GM12878 (cell line): ENCODE measurements around the gene MEF2C. TPM values are rescaled to one million over a fixed set of nuclear protein-coding genes. Genes with fewer than 3 reads are reported as not detected.
A peak's percentile ranks its signal among the peaks of the same experiment; 100 is the strongest.

Source experiments
- ATAC-seq: fragments of 200-7000 bp; cut with Tn5 transposase; 3 replicates; pipeline ENCODE4 v1.9.1; 2020; ENCODE audit warnings: mild to moderate bottlenecking, moderate library complexity
- BruUV-seq: library from RNA; stranded (reverse); fragments of 400-500 nt; replicated peaks from 2 replicates; lab custom pipeline; 2021; lab: Mats Ljungman, UMichigan
- CTCF ChIA-PET: fragments of 300-600 bp; sonication (Branson Sonifier 250); formaldehyde crosslinking; extraction: SDS; loops from one replicate; lab custom pipeline; 2021; ENCODE audit warnings: inconsistent platforms; lab: Yijun Ruan, JAX
- POLR2A ChIA-PET: fragments of 350-600 bp; formaldehyde crosslinking; extraction: SDS; loops from one replicate; lab custom pipeline; 2021; ENCODE audit warnings: inconsistent platforms; lab: Charles Lee
- RAD21 ChIA-PET: fragments of 300-600 bp; sonication (Branson Sonifier 250); formaldehyde crosslinking; loops from one replicate; lab custom pipeline; 2023; ENCODE audit warnings: antibody characterized with exemption; ENCODE audit not compliant: unreplicated experiment; lab: Charles Lee
- SMC1A ChIA-PET: fragments of 300-600 bp; sonication (Branson Sonifier 250); formaldehyde crosslinking; loops from one replicate; lab custom pipeline; 2023; ENCODE audit not compliant: unreplicated experiment, uncharacterized antibody; lab: Charles Lee
- DNase-seq: peaks from one replicate; pipeline ENCODE4 v3.0.0-alpha.2; 2011; ENCODE audit warnings: low read depth, low spot score
- FAIRE-seq: peaks from 3 replicates; lab custom pipeline; 2011; peaks lifted over from hg19 to GRCh38; lab: Jason Lieb, UNC
- H2AFZ ChIP-seq: 2 replicates; pipeline ENCODE4 v1.6.0; 2011; ENCODE audit warnings: low read depth, low read length, control low read depth; ENCODE audit not compliant: control insufficient read depth
- H3K27ac ChIP-seq: 2 replicates; pipeline ENCODE4 v1.5.1; 2011; ENCODE audit warnings: control low read depth; ENCODE audit not compliant: control insufficient read depth, insufficient read depth
- H3K27me3 ChIP-seq, 2 experiments: replicated peaks in 1 of 2; 2 replicates each; pipeline versions ENCODE4 v1.6.0 to v1.6.1; 2011; ENCODE audit warnings: low read length in 1 of 2; ENCODE audit not compliant: control insufficient read depth in 2 of 2, insufficient read depth in 2 of 2
- H3K36me3 ChIP-seq, 2 experiments: 2 replicates each; pipeline ENCODE4 v1.5.1; 2011; ENCODE audit warnings: low read length in 1 of 2; ENCODE audit not compliant: control insufficient read depth in 2 of 2, insufficient read depth in 2 of 2
- H3K4me1 ChIP-seq: 2 replicates; pipeline ENCODE4 v1.6.1; 2011; ENCODE audit warnings: mild to moderate bottlenecking, low read length, moderate library complexity, mixed read lengths; ENCODE audit not compliant: control insufficient read depth, insufficient read depth
- H3K4me2 ChIP-seq: 2 replicates; pipeline ENCODE4 v1.6.0; 2011; ENCODE audit warnings: control low read depth; ENCODE audit not compliant: control insufficient read depth, insufficient read depth
- H3K4me3 ChIP-seq: fragments of 200-600 bp; sonication (generic); 2 replicates; pipeline ENCODE4 v1.5.1; 2016
- H3K79me2 ChIP-seq: 2 replicates; pipeline ENCODE4 v1.6.0; 2011; ENCODE audit warnings: low read length; ENCODE audit not compliant: control insufficient read depth, insufficient read depth
- H3K9ac ChIP-seq: 2 replicates; pipeline ENCODE4 v1.8.0; 2011; ENCODE audit warnings: low read length, control low read depth, mixed read lengths; ENCODE audit not compliant: control insufficient read depth, insufficient read depth
- H3K9me3 ChIP-seq: replicated peaks from 3 replicates; pipeline ENCODE4 v1.5.1; 2011; ENCODE audit warnings: mild to moderate bottlenecking, low read length; ENCODE audit not compliant: control insufficient read depth, insufficient read depth
- H4K20me1 ChIP-seq: 2 replicates; pipeline ENCODE4 v1.6.0; 2011; ENCODE audit not compliant: control insufficient read depth, insufficient read depth
- ATF3 ChIP-seq: IDR thresholded peaks from 2 replicates; pipeline ENCODE4 v1.6.1; 2011; ENCODE audit warnings: low read depth, mild to moderate bottlenecking, low read length, moderate library complexity, borderline replicate concordance; ENCODE audit errors: extremely low read depth
- BACH1 ChIP-seq: fragments of 450-650 bp; IDR thresholded peaks from 2 replicates; pipeline ENCODE4 v1.6.1; 2017; ENCODE audit warnings: mild to moderate bottlenecking, borderline replicate concordance
- CBX5 ChIP-seq: sonication (generic); IDR thresholded peaks from 2 replicates; pipeline ENCODE4 v1.6.1; 2016; ENCODE audit warnings: low read depth, moderate library complexity, mild to moderate bottlenecking, inconsistent platforms
- CREB1 ChIP-seq: IDR thresholded peaks from 2 replicates; pipeline ENCODE4 v1.6.1; 2012; ENCODE audit warnings: low read depth, mild to moderate bottlenecking, inconsistent platforms
- EED ChIP-seq: sonication (generic); IDR thresholded peaks from 2 replicates; pipeline ENCODE4 v1.6.1; 2016; ENCODE audit warnings: antibody characterized with exemption, low read depth
- EZH2 ChIP-seq: IDR thresholded peaks from 2 replicates; pipeline ENCODE4 v1.6.1; 2012; ENCODE audit warnings: low read depth, mild to moderate bottlenecking, control low read depth, inconsistent platforms, low read length, borderline replicate concordance; ENCODE audit not compliant: control insufficient read depth
- GABPA ChIP-seq: IDR thresholded peaks from 2 replicates; pipeline ENCODE4 v1.6.1; 2014; ENCODE audit warnings: antibody characterized with exemption, low read depth, mild to moderate bottlenecking, inconsistent platforms
- HCFC1 ChIP-seq: fragments of 150-350 bp; IDR thresholded peaks from 2 replicates; pipeline ENCODE4 v1.6.1; 2014; ENCODE audit warnings: low read length
- HDAC2 ChIP-seq: fragments of 200-600 bp; sonication (generic); IDR thresholded peaks from 2 replicates; pipeline ENCODE4 v1.6.1; 2017
- HDGF ChIP-seq: fragments of 450-650 bp; IDR thresholded peaks from 2 replicates; pipeline ENCODE4 v1.6.1; 2016; ENCODE audit warnings: antibody characterized with exemption
- IRF4 ChIP-seq: IDR thresholded peaks from 2 replicates; pipeline ENCODE4 v1.6.1; 2011; ENCODE audit warnings: low read depth, low read length
- MEF2B ChIP-seq: fragments of 450-650 bp; IDR thresholded peaks from 2 replicates; pipeline ENCODE4 v1.6.1; 2018; ENCODE audit warnings: mild to moderate bottlenecking, moderate library complexity; ENCODE audit not compliant: partially characterized antibody, poor library complexity, severe bottlenecking
- MTA3 ChIP-seq: IDR thresholded peaks from 2 replicates; pipeline ENCODE4 v1.6.1; 2012; ENCODE audit warnings: low read length, inconsistent platforms, borderline replicate concordance
- NKRF ChIP-seq: fragments of 450-650 bp; conservative IDR thresholded peaks from 2 replicates; pipeline ENCODE4 v1.6.1; 2017; ENCODE audit warnings: mild to moderate bottlenecking, moderate library complexity
- PAX5 ChIP-seq: IDR thresholded peaks from 2 replicates; pipeline ENCODE4 v1.6.1; 2011; ENCODE audit warnings: low read depth, low read length, borderline replicate concordance
- POLR2A ChIP-seq: IDR thresholded peaks from 2 replicates; pipeline ENCODE4 v1.6.1; 2011; ENCODE audit warnings: low read depth, mild to moderate bottlenecking, low read length
- POLR2AphosphoS2 ChIP-seq: IDR thresholded peaks from 2 replicates; pipeline ENCODE4 v1.6.1; 2011; ENCODE audit warnings: low read depth, mild to moderate bottlenecking, low read length, improper control_type of control experiment, moderate library complexity
- RAD21 ChIP-seq: IDR thresholded peaks from 2 replicates; pipeline ENCODE4 v1.6.1; 2011; ENCODE audit warnings: mild to moderate bottlenecking, low read depth, low read length, moderate library complexity; ENCODE audit not compliant: insufficient read depth
- RFX5 ChIP-seq: IDR thresholded peaks from 2 replicates; pipeline ENCODE4 v1.6.1; 2011; ENCODE audit warnings: low read depth, low read length, improper control_type of control experiment
- SIX5 ChIP-seq: IDR thresholded peaks from 2 replicates; pipeline ENCODE4 v1.6.1; 2011; ENCODE audit warnings: mild to moderate bottlenecking, low read depth, low read length, moderate library complexity; ENCODE audit not compliant: severe bottlenecking
- SMARCA5 ChIP-seq: fragments of 450-650 bp; IDR thresholded peaks from 2 replicates; pipeline ENCODE4 v1.6.1; 2017; ENCODE audit warnings: mild to moderate bottlenecking
- TAF1 ChIP-seq: IDR thresholded peaks from 2 replicates; pipeline ENCODE4 v1.6.1; 2011; ENCODE audit warnings: mild to moderate bottlenecking, low read depth, low read length, borderline replicate concordance
- TCF7 ChIP-seq: IDR thresholded peaks from 2 replicates; pipeline ENCODE4 v1.6.1; 2014; ENCODE audit warnings: antibody characterized with exemption, borderline replicate concordance
- WGBS: methylation state at CpG from one replicate; pipeline ENCODE4 v1.1.6; 2016; ENCODE audit warnings: low lambda C conversion rate; ENCODE audit not compliant: insufficient replicate concordance, insufficient coverage; ENCODE audit errors: missing lambda C conversion rate; 5-methylcytosine and 5-hydroxymethylcytosine counted together
- in situ Hi-C: fragments of 300-500 bp; cut with MboI; formaldehyde crosslinking; loops from 9 replicates; pipeline ENCODE4 v1.14.3; 2018; ENCODE audit warnings: mixed read lengths
- intact Hi-C: fragments of 100-400 bp; cut with micrococcal nuclease; formaldehyde crosslinking; loops from one replicate; pipeline ENCODE4 v1.14.2; 2022; ENCODE audit not compliant: unreplicated experiment
- polyA plus RNA-seq, 11 experiments: library from polyadenylated mRNA; depleted of rRNA in 4 of 11; unstranded in 6 of 11; stranded (reverse) in 5 of 11; fragments of >200 nt; fragmentation: Nextera tagmentation in 4 of 11; fragmentation: Illumina TruSeq in 1 of 11; extraction: Ambion mirVana in 4 of 11; extraction: Trizol in 1 of 11; gene quantifications; 1 replicate in 1 of 11; 2 replicates in 10 of 11; pipeline versions ENCODE4 v1.2.1 to v1.2.3, GENCODE V29; 2011 to 2016; ENCODE audit warnings: inconsistent platforms in 2 of 11, missing spikeins in 2 of 11, low read depth in 1 of 11
- total RNA-seq, 4 experiments: library from RNA; depleted of rRNA in 3 of 4; stranded (reverse); fragments of >200 nt in 3 of 4; fragmentation: Illumina TruSeq in 1 of 4; extraction: Trizol in 1 of 4; gene quantifications; 2 replicates each; pipeline versions ENCODE4 v1.2.1 to v1.2.3, GENCODE V29; 2013 to 2021

Gene MEF2C
- total and polyA plus RNA-seq, 10 of the 15 experiments (the other 5 are each of a cell fraction or from before 2014, with no cell fraction given) = 104 to 225 (median 180) TPM

GRCh38 chr5:88883836-88884607 lies 1.0 kb upstream of the MEF2C start:
- peak overlapping the region; percentile 98 for H3K27ac ChIP-seq
- no peak for DNase-seq
- BruUV-seq = TSS peak; percentile 88
- peak overlapping the region; percentile 85 for H3K4me3 ChIP-seq
- no peaks in the 10 kb centered on the region for H3K27me3 ChIP-seq
- H3K9ac ChIP-seq = peak overlapping the region; percentile 99
- H3K79me2 ChIP-seq = peaks cover 99% of the 10 kb centered on the region
- ChIA-PET RAD21 (interaction anchor here (0.7 to 7.9 kb wide), 30 partner anchors 10 to 847 kb away, joined by 3 to 99 read pairs (median 4); no protein-coding TSS in a partner anchor), SMC1A (interaction anchor here (0.6 to 8.1 kb wide), 19 partner anchors 9 to 465 kb away, joined by 3 to 182 read pairs (median 6); no protein-coding TSS in a partner anchor), CTCF (interaction anchor here (0.6 to 4.5 kb wide), 10 partner anchors 11 to 949 kb away, joined by 3 to 24 read pairs (median 4); no protein-coding TSS in a partner anchor), POLR2A (interaction anchor here (0.6 to 3.6 kb wide), 9 partner anchors 51 to 562 kb away, joined by 3 to 31 read pairs (median 4); no protein-coding TSS in a partner anchor)
- H3K36me3 ChIP-seq = no peaks in the 10 kb centered on the region
- H3K9me3 ChIP-seq = no peaks in the 10 kb centered on the region
- in situ Hi-C loops (loop anchor here (10.0 kb wide), 2 partner anchors 421 to 551 kb away; no protein-coding TSS in a partner anchor), intact Hi-C loops (loop anchor here (2.0 to 10.0 kb wide), 11 partner anchors 57 to 1301 kb away; no protein-coding TSS in a partner anchor)
- H4K20me1 ChIP-seq = no peaks in the 10 kb centered on the region
- WGBS = 2% methylated on average over 46 of the region's 46 CpGs
- H2AFZ ChIP-seq = peak overlapping the region; percentile 68
- ATAC-seq = peak; percentile 8
- peak overlapping the region; percentile 64 for H3K4me2 ChIP-seq
- no peak for FAIRE-seq
- H3K4me1 ChIP-seq = peaks cover 3% of the 10 kb centered on the region
- TF ChIP-seq EED (peak; percentile 91), PAX5 (peak; percentile 64; the same call in 1 of the 2 replicates), POLR2A (peak; percentile 75), POLR2AphosphoS2 (0 out of 2 replicates have a peak, but pooled peaks have one; percentile 37), HDGF (no peak), RAD21 (0 out of 2 replicates have a peak, but pooled peaks have one; percentile 5), MTA3 (peak; percentile 55), SIX5 (peak; percentile 1), BACH1 (no peak), NKRF (0 out of 2 replicates have a peak, but pooled peaks have one; percentile 9), CBX5 (no peak; the same call in 1 of the 2 replicates), TAF1 (peak; percentile 34; the same call in 1 of the 2 replicates), GABPA (0 out of 2 replicates have a peak, but pooled peaks have one; percentile 20), RFX5 (no peak), CREB1 (peak; percentile 23; the same call in 1 of the 2 replicates), HDAC2 (0 out of 2 replicates have a peak, but pooled peaks have one; percentile 23), EZH2 (no peak), SMARCA5 (no peak), HCFC1 (no peak), MEF2B (no peak), TCF7 (0 out of 2 replicates have a peak, but pooled peaks have one; percentile 15), IRF4 (no peak), ATF3 (no peak)
